GM18526 (cell line): ENCODE results near the gene USP15.

Experiments used
- POLR2A ChIP-seq: IDR thresholded peaks from 3 replicates; pipeline ENCODE4 v1.6.1; 2011; ENCODE audit not compliant: insufficient read length; ENCODE audit errors: extremely low read depth

USP15 gene

GRCh38 chr12:62250671-62251608 lies 9.3 kb upstream of the USP15 start:
- no peak for TF ChIP-seq POLR2A

DNA sequence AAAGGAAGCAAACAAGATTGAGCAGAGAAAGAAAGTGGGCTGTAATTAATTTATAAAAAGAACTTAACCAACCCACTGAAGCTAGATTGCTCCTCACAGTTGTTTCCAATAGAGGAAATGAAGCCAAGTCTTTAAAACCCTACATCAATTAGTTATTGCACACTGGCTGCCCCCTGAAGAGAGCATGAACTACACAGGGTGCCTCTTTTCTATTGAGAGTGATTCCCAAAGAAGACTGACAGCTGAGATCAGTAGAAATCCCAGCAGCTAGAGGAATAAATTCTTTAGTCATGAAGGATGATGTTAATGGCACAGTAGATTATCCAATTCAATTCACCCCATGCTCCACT lies 8.6 kb upstream of the USP15 start:
- no peak for TF ChIP-seq POLR2A

GRCh38 chr12:62252576-62252975 lies 7.6 kb upstream of the USP15 start:
- TF ChIP-seq POLR2A, result no peak

DNA sequence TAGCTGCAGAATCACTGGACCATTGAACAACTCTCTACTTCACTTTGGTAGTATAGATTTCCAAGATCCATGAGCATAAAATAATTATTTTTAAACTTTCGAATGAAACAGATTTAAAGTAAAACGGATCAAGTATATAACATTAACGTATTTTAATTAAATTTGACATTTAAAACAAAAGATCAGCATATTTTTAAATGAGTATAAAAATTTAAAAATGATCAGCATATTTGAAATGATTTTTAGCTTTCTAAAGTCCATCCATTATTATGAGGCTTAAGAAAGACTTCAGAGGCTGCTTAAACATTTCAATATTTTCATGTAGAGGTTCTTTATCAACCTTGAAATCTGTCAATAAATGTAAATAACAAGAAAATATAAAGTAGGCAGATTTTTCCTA lies 5.2 kb upstream of the USP15 start:
- TF ChIP-seq POLR2A, result no peak

GRCh38 chr12:62256408-62257096 lies 3.7 kb upstream of the USP15 start:
- TF ChIP-seq POLR2A, result no peak

DNA sequence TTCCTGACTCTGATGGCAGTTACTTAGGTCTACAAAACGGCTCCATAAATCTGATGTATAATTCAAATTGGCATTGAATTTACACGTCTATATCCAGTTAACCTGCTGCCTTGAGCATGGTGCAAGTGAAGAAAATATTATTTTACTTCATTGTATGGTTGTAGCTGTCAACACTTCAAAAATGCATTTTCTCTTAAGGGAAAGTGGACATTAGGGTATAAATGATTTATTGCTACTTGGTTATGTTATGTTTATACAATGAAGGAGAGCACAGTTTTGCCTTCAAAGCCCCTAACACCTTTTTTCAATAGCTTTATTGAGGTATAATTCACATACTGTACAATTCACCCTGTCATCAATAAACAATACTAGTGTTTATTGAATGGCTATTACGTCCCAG lies 2.0 kb upstream of the USP15 start:
- TF ChIP-seq POLR2A, result no peak

GRCh38 chr12:62258941-62259630 lies 1.1 kb upstream of the USP15 start:
- TF ChIP-seq POLR2A, result no peak

- TF ChIP-seq POLR2A, result no peak
Observed at GRCh38 chr12:62259631-62259992, 592 bp upstream of the USP15 start.

GRCh38 chr12:62260733-62261683 lies 804 bp downstream of the USP15 start:
- no peak for TF ChIP-seq POLR2A

GRCh38 chr12:62261876-62262517 lies 1.8 kb downstream of the USP15 start:
- TF ChIP-seq POLR2A, result no peak

DNA sequence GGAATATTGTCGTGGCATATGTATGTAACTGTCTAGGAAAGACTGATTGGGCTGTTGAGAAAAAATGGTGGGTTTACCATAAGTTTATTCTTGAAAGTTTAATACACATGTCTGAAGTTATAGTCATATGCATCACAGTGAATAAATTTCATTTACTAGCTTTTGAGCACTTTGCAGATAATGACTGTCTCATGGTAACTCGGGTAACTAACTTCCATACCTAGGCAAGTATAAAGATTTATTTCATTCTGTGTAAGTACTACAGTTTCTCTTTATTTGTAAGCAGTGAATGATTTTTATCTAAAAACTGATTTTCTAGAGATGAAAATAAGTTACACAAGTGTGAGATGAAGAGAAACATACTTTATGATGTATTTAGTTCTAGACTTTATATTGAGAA lies 3.0 kb downstream of the USP15 start:
- TF ChIP-seq POLR2A, result no peak

DNA sequence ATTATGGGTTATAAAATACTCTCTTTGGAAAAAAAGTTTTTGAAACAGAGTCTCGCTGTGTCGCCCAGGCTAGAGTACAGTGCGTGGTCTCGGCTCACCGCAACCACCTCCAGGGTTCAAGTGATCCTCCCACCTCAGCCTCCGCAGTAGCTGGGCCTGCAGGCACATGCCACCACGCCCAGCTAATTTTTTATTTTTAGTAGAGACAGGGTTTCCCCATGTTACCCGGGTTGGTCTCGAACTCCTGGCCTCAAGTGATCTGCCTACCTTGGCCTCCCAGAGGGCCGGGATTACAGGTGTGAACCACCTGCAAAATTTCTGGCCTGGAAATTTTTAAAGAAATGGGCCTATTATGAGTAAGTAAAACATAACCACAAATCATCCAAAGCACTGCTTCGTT lies 3.8 kb downstream of the USP15 start:
- no peak for TF ChIP-seq POLR2A

DNA sequence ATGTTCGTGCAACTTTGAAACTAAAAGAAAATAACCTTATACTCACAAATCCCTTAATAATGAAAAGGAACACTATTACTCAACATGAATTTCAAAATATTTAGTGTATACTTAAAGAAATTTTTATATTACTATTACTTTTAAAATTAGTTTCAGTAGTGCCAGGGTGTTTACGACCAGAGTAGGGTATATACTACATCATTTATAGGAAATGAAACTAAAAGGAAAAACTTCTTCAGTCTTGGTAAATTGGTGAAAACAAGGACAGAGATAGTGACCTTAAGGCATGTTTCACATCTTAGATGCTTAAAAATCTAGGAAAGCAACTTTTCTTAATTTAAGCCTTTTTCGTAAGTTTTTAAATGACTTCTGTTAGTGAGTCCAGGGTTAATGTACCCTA lies 4.5 kb downstream of the USP15 start:
- TF ChIP-seq POLR2A, result no peak

- no peak for TF ChIP-seq POLR2A
Observed at GRCh38 chr12:62265511-62265910, 5.3 kb downstream of the USP15 start.
